Fibroblast of pulmonary artery (primary cell): ENCODE results near the gene RNASE1.
"Not testable (repeated sequence)": the region's sequence is repeated elsewhere in the genome, so short reads cannot be mapped to it uniquely, and the experiment has no call there.

Source experiments
- DNase-seq: peaks from one replicate; pipeline ENCODE4 v3.0.0-alpha.2; 2010; ENCODE audit warnings: low read depth
- H3K4me3 ChIP-seq: replicated peaks from 2 replicates; pipeline ENCODE4 v1.5.1; 2011; ENCODE audit warnings: low read depth, mild to moderate bottlenecking, control low read depth, low read length, moderate library complexity
- CTCF ChIP-seq: IDR thresholded peaks from 2 replicates; pipeline ENCODE4 v1.5.1; 2011; ENCODE audit warnings: mild to moderate bottlenecking, control low read depth, low read length, inconsistent platforms; ENCODE audit errors: missing control alignments

The RNASE1 gene

GRCh38 chr14:20836668-20837338 is 34.2 kb upstream of the RNASE1 start:
- peak; percentile 45 for TF ChIP-seq CTCF
- peak; percentile 41 for DNase-seq
- no peak overlapping the region for H3K4me3 ChIP-seq

- no peak for DNase-seq
- no peak for TF ChIP-seq CTCF
- H3K4me3 ChIP-seq, result no peak overlapping the region
Observed at GRCh38 chr14:20834899-20835298, 32.3 kb upstream of the RNASE1 start.

- no peak for TF ChIP-seq CTCF
- DNase-seq, result no peak
- no peak overlapping the region for H3K4me3 ChIP-seq
Observed at GRCh38 chr14:20830831-20831230, 28.2 kb upstream of the RNASE1 start.

GRCh38 chr14:20828024-20828694 is 25.5 kb upstream of the RNASE1 start:
- DNase-seq, H3K4me3 ChIP-seq: not testable (repeated sequence)

- TF ChIP-seq CTCF, result no peak
- DNase-seq, result no peak
- no peak overlapping the region for H3K4me3 ChIP-seq
Observed at GRCh38 chr14:20827326-20827725, 24.7 kb upstream of the RNASE1 start.

- not testable (repeated sequence) for H3K4me3 ChIP-seq, DNase-seq
Observed at GRCh38 chr14:20826666-20827065, 24.0 kb upstream of the RNASE1 start.

GRCh38 chr14:20823859-20824258 is 21.2 kb upstream of the RNASE1 start:
- H3K4me3 ChIP-seq, result no peak overlapping the region
- no peak for DNase-seq
- no peak for TF ChIP-seq CTCF

GRCh38 chr14:20821521-20822108 is 19.0 kb upstream of the RNASE1 start:
- not testable (repeated sequence) for DNase-seq, H3K4me3 ChIP-seq
